ENCODE data around the gene OR4F6. TPM values are rescaled to one million over a fixed set of nuclear protein-coding genes. Genes with fewer than 3 reads are reported as not detected.

The OR4F6 gene
- total RNA-seq, 4 donors from 2014 or later, result not detected

- DNase-seq (ENCODE audit: low spot score in 2 of 2), result no peak
- Histone ChIP-seq H3K4me3 (no peak overlapping the region), H3K36me3 (no peaks in the 10 kb centered on the region), H3K27ac (no peak overlapping the region), H3K4me1 (no peaks in the 10 kb centered on the region), H3K9me3 (peaks cover 0 to 4% (median 0%) of the 10 kb centered on the region in 4 donors), H3K27me3 (no peaks in the 10 kb centered on the region)
- TF ChIP-seq, protein P1, sequence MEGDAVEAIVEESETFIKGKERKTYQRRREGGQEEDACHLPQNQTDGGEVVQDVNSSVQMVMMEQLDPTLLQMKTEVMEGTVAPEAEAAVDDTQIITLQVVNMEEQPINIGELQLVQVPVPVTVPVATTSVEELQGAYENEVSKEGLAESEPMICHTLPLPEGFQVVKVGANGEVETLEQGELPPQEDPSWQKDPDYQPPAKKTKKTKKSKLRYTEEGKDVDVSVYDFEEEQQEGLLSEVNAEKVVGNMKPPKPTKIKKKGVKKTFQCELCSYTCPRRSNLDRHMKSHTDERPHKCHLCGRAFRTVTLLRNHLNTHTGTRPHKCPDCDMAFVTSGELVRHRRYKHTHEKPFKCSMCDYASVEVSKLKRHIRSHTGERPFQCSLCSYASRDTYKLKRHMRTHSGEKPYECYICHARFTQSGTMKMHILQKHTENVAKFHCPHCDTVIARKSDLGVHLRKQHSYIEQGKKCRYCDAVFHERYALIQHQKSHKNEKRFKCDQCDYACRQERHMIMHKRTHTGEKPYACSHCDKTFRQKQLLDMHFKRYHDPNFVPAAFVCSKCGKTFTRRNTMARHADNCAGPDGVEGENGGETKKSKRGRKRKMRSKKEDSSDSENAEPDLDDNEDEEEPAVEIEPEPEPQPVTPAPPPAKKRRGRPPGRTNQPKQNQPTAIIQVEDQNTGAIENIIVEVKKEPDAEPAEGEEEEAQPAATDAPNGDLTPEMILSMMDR (IDR thresholded peaks at IDR 0.05), result no peak
- no peak for TF ChIP-seq EP300 (IDR thresholded peaks at IDR 0.05)
- no peak for TF ChIP-seq POLR2A (IDR thresholded peaks at IDR 0.05)
Observed at GRCh38 chr15:101804375-101804774, 1.1 kb downstream of the OR4F6 start.

GRCh38 chr15:101804941-101805340 is 1.6 kb downstream of the OR4F6 start:
- no peak overlapping the region for H3K4me3 ChIP-seq
- H3K36me3 ChIP-seq, result no peaks in the 10 kb centered on the region
- TF ChIP-seq POLR2A (IDR thresholded peaks at IDR 0.05) (no peak), EP300 (IDR thresholded peaks at IDR 0.05) (no peak)
- TF ChIP-seq, protein P1 (IDR thresholded peaks at IDR 0.05), result no peak
- DNase-seq (ENCODE audit: low spot score in 2 of 2), result no peak
- H3K27me3 ChIP-seq, result no peaks in the 10 kb centered on the region
- no peak overlapping the region for H3K27ac ChIP-seq
- H3K4me1 ChIP-seq, result no peaks in the 10 kb centered on the region
- peaks cover 0 to 4% (median 0%) of the 10 kb centered on the region in 4 donors for H3K9me3 ChIP-seq

GRCh38 chr15:101805605-101806345 is 2.5 kb downstream of the OR4F6 start:
- H3K27me3 ChIP-seq, result no peaks in the 10 kb centered on the region
- no peaks in the 10 kb centered on the region for H3K4me1 ChIP-seq
- peak overlapping the region in 1 of 4 donors; percentile 89 for H3K27ac ChIP-seq
- peaks cover 0 to 4% (median 0%) of the 10 kb centered on the region in 4 donors for H3K9me3 ChIP-seq
- no peaks in the 10 kb centered on the region for H3K36me3 ChIP-seq
- TF ChIP-seq, protein P1 (IDR thresholded peaks at IDR 0.05), result no peak
- TF ChIP-seq POLR2A (IDR thresholded peaks at IDR 0.05), result no peak
- no peak for TF ChIP-seq EP300 (IDR thresholded peaks at IDR 0.05)
- H3K4me3 ChIP-seq, result no peak overlapping the region
- DNase-seq (ENCODE audit: low spot score in 2 of 2), result no peak
- WGBS, 2 donors, result 68 to 73% methylated on average over 6 of the region's 6 CpGs

DNA sequence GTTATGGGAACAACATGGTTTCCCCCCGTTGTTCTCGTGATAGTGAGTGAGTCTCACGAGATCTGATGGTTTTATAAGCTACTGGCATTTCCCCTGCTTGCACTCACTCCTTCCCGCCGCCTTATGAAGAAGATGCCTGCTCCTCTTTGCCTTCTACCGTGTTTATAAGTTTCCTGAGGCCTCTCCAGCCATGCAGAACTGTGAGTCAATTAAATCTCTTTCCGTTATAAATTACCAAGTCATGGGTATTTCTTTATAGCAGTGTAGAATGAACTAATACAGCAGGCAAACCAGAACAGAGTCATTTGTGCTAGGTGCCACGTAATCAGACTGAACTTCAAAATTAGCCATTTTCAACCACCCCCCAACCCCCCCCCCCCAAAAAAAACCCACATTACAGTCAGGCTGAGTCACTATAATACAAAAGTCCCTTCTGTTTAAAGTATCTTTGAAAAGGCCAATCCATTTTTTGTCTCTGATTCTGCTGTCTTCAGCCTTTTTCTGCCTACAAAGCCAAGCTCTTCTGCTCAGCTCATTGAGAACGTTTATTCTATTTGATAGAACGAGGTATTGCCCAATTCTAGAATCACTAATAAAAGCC is 4.1 kb downstream of the OR4F6 start:
- no peaks in the 10 kb centered on the region for H3K36me3 ChIP-seq
- WGBS, 2 donors, result 44 to 45% methylated on average over 10 of the region's 10 CpGs
- no peaks in the 10 kb centered on the region for H3K9me3 ChIP-seq
- no peaks in the 10 kb centered on the region for H3K27me3 ChIP-seq
- no peak for DNase-seq (ENCODE audit: low spot score in 2 of 2)
- no peak overlapping the region for H3K4me3 ChIP-seq
- TF ChIP-seq POLR2A (IDR thresholded peaks at IDR 0.05) (no peak), EP300 (IDR thresholded peaks at IDR 0.05) (no peak)
- TF ChIP-seq, protein P1 (IDR thresholded peaks at IDR 0.05), result no peak
- peak overlapping the region in 2 of 4 donors; percentile 11 to 89 for H3K27ac ChIP-seq
- H3K4me1 ChIP-seq, result no peaks in the 10 kb centered on the region

DNA sequence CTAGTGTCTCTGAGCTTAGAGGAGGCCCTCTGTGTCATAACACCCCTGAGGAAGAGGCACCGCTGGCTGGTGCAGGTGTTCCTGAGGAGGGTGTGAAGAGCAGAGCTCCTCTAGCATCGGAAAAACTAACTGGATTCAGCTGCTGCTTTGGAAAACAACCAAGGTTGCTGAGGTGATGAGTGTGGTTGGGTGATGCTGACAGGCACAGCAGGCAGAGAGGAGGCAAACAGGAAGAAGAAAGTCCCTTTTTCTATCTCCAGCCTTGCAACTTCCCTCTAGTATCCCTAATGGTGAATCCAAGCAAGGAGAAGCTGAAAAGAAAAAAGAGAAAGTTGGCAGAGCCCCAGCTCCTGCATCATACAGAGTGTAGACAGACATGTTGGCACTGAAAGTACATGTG is 4.9 kb downstream of the OR4F6 start:
- TF ChIP-seq, protein P1 (IDR thresholded peaks at IDR 0.05), result no peak
- no peak for TF ChIP-seq POLR2A (IDR thresholded peaks at IDR 0.05)
- no peak for TF ChIP-seq EP300 (IDR thresholded peaks at IDR 0.05)
- Histone ChIP-seq H3K4me1 (no peaks in the 10 kb centered on the region), H3K9me3 (no peaks in the 10 kb centered on the region), H3K36me3 (no peaks in the 10 kb centered on the region), H3K27ac (peak overlapping the region in 2 of 4 donors; percentile 5 to 89), H3K4me3 (no peak overlapping the region), H3K27me3 (no peaks in the 10 kb centered on the region)
- no peak for DNase-seq (ENCODE audit: low spot score in 2 of 2)
- WGBS, 2 donors, result 60 to 72% methylated on average over 2 of the region's 2 CpGs
